SK-N-MC (cell line): ENCODE results near the gene DSN1.

Source experiments
- EZH2 ChIP-seq: fragments of 200-600 bp; sonication (generic); IDR thresholded peaks from one replicate; pipeline ENCODE4 v1.6.1; 2017; ENCODE audit warnings: antibody characterized with exemption
- POLR2AphosphoS5 ChIP-seq: IDR thresholded peaks from 2 replicates; pipeline ENCODE4 v1.6.1; 2012; ENCODE audit warnings: mild to moderate bottlenecking, low read depth, low read length, borderline replicate concordance

DNA sequence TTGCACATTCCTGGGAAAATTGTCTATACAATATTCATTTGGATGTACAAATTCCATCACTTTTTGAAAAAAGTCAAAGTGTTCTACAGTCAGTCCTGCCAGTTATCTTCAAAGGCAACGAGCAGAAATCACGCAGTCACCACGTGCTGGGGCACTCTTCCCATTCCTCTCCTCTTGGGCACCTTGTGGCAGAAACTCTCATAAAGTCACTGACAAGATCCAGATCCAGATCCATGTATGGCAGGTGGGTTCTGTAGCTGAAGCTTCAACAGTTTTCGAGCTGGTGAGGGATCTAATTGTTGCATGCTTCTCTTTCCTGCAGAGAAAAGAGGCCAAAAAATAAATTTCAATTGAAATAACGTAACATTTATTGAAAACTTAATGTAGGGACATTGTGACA lies 21.0 kb downstream of the DSN1 start:
- TF ChIP-seq EZH2 (no peak), POLR2AphosphoS5 (no peak)
